SU-DHL-6 (cell line): ENCODE results near the gene SGCD.

Experiments used
- H2AFZ ChIP-seq: fragments of 200-600 bp; sonication (generic); 2 replicates; pipeline ENCODE4 v1.6.1; 2014; ENCODE audit warnings: low read depth, mild to moderate bottlenecking, moderate library complexity, mixed read lengths, antibody characterized with exemption, low read length; ENCODE audit not compliant: severe bottlenecking
- H3F3A ChIP-seq: fragments of 200-600 bp; shearing (Covaris generic); 2 replicates; pipeline ENCODE4 v1.6.0; 2016; ENCODE audit warnings: antibody characterized with exemption, mild to moderate bottlenecking; ENCODE audit not compliant: insufficient read depth
- H3K27ac ChIP-seq: fragments of 200-600 bp; sonication (generic); 2 replicates; pipeline ENCODE4 v1.5.1; 2016; ENCODE audit warnings: low read depth, mild to moderate bottlenecking, low read length, moderate library complexity, mixed read lengths
- H3K27me3 ChIP-seq: fragments of 200-600 bp; sonication (generic), shearing (Covaris generic); 2 replicates; pipeline ENCODE4 v1.6.0; 2014; ENCODE audit warnings: mild to moderate bottlenecking, low read length
- H3K36me3 ChIP-seq: fragments of 200-600 bp; sonication (generic); 2 replicates; pipeline ENCODE4 v1.6.1; 2014; ENCODE audit warnings: mild to moderate bottlenecking, low read length, mixed read lengths
- H3K4me2 ChIP-seq: fragments of 300-600, 200-600 bp; shearing (Covaris generic), sonication (generic); 2 replicates; pipeline ENCODE4 v1.6.0; 2014; ENCODE audit warnings: low read length, low read depth, mild to moderate bottlenecking; ENCODE audit not compliant: poor library complexity, severe bottlenecking
- H3K4me3 ChIP-seq: fragments of 200-600 bp; sonication (generic); 2 replicates; pipeline ENCODE4 v1.5.1; 2014; ENCODE audit warnings: antibody characterized with exemption, low read length, mild to moderate bottlenecking, mixed read lengths; ENCODE audit not compliant: insufficient read depth, poor library complexity, severe bottlenecking
- H3K79me2 ChIP-seq: fragments of 200-600 bp; sonication (generic); 2 replicates; pipeline ENCODE4 v1.6.1; 2014; ENCODE audit warnings: mild to moderate bottlenecking, low read length, moderate library complexity; ENCODE audit not compliant: insufficient read depth
- H3K9ac ChIP-seq: fragments of 200-600 bp; sonication (generic); 2 replicates; pipeline ENCODE4 v1.7.0; 2014; ENCODE audit warnings: mild to moderate bottlenecking, low read length
- H3K9me2 ChIP-seq: fragments of 200-600 bp; sonication (generic); replicated peaks from 2 replicates; pipeline ENCODE4 v1.6.1; 2014; ENCODE audit warnings: low read length; ENCODE audit not compliant: insufficient read depth
- H3K9me3 ChIP-seq: fragments of 200-600 bp; sonication (generic); 2 replicates; pipeline ENCODE4 v1.6.1; 2014; ENCODE audit warnings: low read length, mixed read lengths; ENCODE audit not compliant: insufficient read depth
- H4K20me1 ChIP-seq: fragments of 200-600 bp; sonication (generic); 2 replicates; pipeline ENCODE4 v1.6.1; 2014; ENCODE audit warnings: low read depth, mild to moderate bottlenecking, antibody characterized with exemption, low read length, moderate library complexity, mixed read lengths
- CTCF ChIP-seq: fragments of 200-600 bp; sonication (generic); IDR thresholded peaks from one replicate; pipeline ENCODE4 v1.5.1; 2017; ENCODE audit warnings: antibody characterized with exemption, mild to moderate bottlenecking, low read length, moderate library complexity; ENCODE audit not compliant: insufficient read depth, poor library complexity, severe bottlenecking
- EZH2phosphoT487 ChIP-seq: fragments of 200-600 bp; sonication (generic), shearing (Covaris generic); conservative IDR thresholded peaks from 2 replicates; pipeline ENCODE4 v1.6.1; 2018; ENCODE audit warnings: mild to moderate bottlenecking, antibody characterized with exemption, low read length, moderate library complexity, mixed read lengths

The SGCD gene

DNA sequence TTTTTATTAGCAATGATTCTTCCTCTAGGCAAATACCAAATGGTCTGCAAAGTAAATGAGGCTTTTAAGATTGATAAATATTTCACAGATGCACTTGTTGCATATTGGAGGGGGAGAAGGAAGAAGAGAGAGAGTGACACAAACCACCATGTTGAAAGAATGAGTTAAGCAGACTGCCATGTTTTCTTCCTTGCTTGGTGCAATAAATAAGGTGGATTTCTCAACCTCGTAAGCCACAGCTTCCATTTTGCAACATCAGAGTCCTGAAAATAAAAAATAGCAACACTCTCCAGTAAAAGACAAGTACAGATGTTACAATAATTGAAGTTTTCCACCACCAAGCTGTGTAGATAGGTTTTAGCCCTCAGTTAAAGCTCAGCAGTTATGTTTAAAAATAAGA lies 202.9 kb downstream of the SGCD start:
- Histone ChIP-seq H3K9me2 (no peaks in the 10 kb centered on the region), H4K20me1 (no peaks in the 10 kb centered on the region), H2AFZ (no peak overlapping the region), H3K4me2 (no peak overlapping the region), H3K79me2 (no peaks in the 10 kb centered on the region), H3K4me3 (no peak overlapping the region), H3F3A (no peaks in the 10 kb centered on the region), H3K9ac (no peak overlapping the region), H3K9me3 (no peaks in the 10 kb centered on the region), H3K27me3 (no peaks in the 10 kb centered on the region), H3K27ac (no peak overlapping the region), H3K36me3 (no peaks in the 10 kb centered on the region)
- TF ChIP-seq EZH2phosphoT487 (no peak), CTCF (no peak)

- H4K20me1 ChIP-seq, result no peaks in the 10 kb centered on the region
- H3K36me3 ChIP-seq, result no peaks in the 10 kb centered on the region
- no peak overlapping the region for H3K9ac ChIP-seq
Measured at GRCh38 chr5:156531199-156531598, 204.2 kb downstream of the SGCD start.

GRCh38 chr5:156532921-156533320 lies 206.0 kb downstream of the SGCD start:
- no peaks in the 10 kb centered on the region for H3K36me3 ChIP-seq
- no peak overlapping the region for H3K9ac ChIP-seq
- H3K27ac ChIP-seq, result no peak overlapping the region
- H3K79me2 ChIP-seq, result no peaks in the 10 kb centered on the region
- H4K20me1 ChIP-seq, result no peaks in the 10 kb centered on the region
- no peaks in the 10 kb centered on the region for H3K9me2 ChIP-seq
- H3K27me3 ChIP-seq, result no peaks in the 10 kb centered on the region
- no peaks in the 10 kb centered on the region for H3F3A ChIP-seq
- H3K9me3 ChIP-seq, result no peaks in the 10 kb centered on the region
- H3K4me3 ChIP-seq, result no peak overlapping the region
- no peak overlapping the region for H2AFZ ChIP-seq
- TF ChIP-seq CTCF, result no peak
- TF ChIP-seq EZH2phosphoT487, result no peak
- no peak overlapping the region for H3K4me2 ChIP-seq

More at GRCh38 chr5:156531199-156531598, 204.2 kb downstream of the SGCD start:
- no peaks in the 10 kb centered on the region for H3F3A ChIP-seq
- no peaks in the 10 kb centered on the region for H3K27me3 ChIP-seq
- H2AFZ ChIP-seq, result no peak overlapping the region
- no peaks in the 10 kb centered on the region for H3K9me3 ChIP-seq
- H3K4me3 ChIP-seq, result no peak overlapping the region
- H3K79me2 ChIP-seq, result no peaks in the 10 kb centered on the region
- no peaks in the 10 kb centered on the region for H3K9me2 ChIP-seq
- H3K4me2 ChIP-seq, result no peak overlapping the region
- no peak overlapping the region for H3K27ac ChIP-seq
- TF ChIP-seq CTCF (no peak), EZH2phosphoT487 (no peak)
